Right atrium auricular region (tissue), 2 donors: Measurements from ENCODE around the gene IQSEC2. TPM values are rescaled to one million over a fixed set of nuclear protein-coding genes. Genes with fewer than 3 reads are reported as not detected.
A peak's percentile ranks its signal among the peaks of the same experiment; 100 is the strongest.

Experiments
- DNase-seq: peaks from one replicate; pipeline ENCODE4 v3.0.0-alpha.2; 2019; ENCODE audit warnings: low spot score
- H3K27ac ChIP-seq, 2 donors: fragments of 200-600 bp; sonication (generic); 1 replicate in 1 of 2; 2 replicates in 1 of 2; pipeline ENCODE4 v1.5.1; 2016 to 2019
- H3K27me3 ChIP-seq, 2 donors: fragments of 200-600 bp; sonication (generic); one replicate each; pipeline versions ENCODE4 v1.5.1 to v1.6.0; 2017 to 2019
- H3K36me3 ChIP-seq: fragments of 200-600 bp; sonication (generic); one replicate; pipeline ENCODE4 v1.5.1; 2016
- H3K4me1 ChIP-seq, 2 donors: fragments of 200-600 bp; sonication (generic); one replicate each; pipeline versions ENCODE4 v1.5.1 to v1.6.0; 2017 to 2019
- H3K4me3 ChIP-seq, 2 donors: fragments of 200-600 bp; sonication (generic); 1 replicate in 1 of 2; 2 replicates in 1 of 2; pipeline ENCODE4 v1.5.1; 2017 to 2019; ENCODE audit warnings: mild to moderate bottlenecking in 1 of 2, moderate library complexity in 1 of 2
- H3K9me3 ChIP-seq, 2 donors: fragments of 200-600 bp; sonication (generic); one replicate each; pipeline ENCODE4 v1.5.1; 2019
- total RNA-seq, 2 donors: library from RNA; depleted of rRNA; stranded (reverse); fragments of >200 nt; gene quantifications; one replicate each; pipeline ENCODE4 v1.1.0, GENCODE V29; 2016
- TF ChIP-seq, protein P1 (sequence below), 2 donors: fragments of 200-600 bp; sonication (generic); IDR thresholded peaks; one replicate each; pipeline ENCODE4 v1.5.1; 2019; ENCODE audit warnings: antibody characterized with exemption in 2 of 2

Gene IQSEC2
- total RNA-seq, 2 donors from 2014 or later: 10.7 to 13.4 TPM

DNA sequence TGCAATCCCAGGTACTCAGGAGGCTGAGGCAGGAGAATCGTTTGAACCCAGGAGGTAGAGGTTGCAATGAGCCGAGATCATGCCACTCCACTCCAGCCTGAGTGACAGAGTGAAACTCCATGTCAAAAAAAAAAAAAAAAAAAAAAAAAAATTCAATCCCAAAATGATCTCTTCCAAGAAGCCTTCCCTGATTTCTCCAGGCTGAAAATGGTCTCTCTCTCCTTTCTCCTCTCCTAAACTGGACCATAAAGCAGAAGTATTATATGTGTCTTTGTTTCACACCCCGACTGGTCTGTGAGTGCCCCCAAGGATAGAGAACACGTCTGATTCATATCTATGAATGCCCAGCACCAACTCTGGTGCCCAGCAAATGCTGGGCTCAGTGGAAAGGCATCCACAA is 39.1 kb downstream of the IQSEC2 start:
- DNase-seq: no peak
- H3K4me3 ChIP-seq: no peak overlapping the region
- no peak overlapping the region for H3K27ac ChIP-seq
- H3K9me3 ChIP-seq: no peaks in the 10 kb centered on the region
- no peaks in the 10 kb centered on the region for H3K4me1 ChIP-seq
- TF ChIP-seq, protein P1, sequence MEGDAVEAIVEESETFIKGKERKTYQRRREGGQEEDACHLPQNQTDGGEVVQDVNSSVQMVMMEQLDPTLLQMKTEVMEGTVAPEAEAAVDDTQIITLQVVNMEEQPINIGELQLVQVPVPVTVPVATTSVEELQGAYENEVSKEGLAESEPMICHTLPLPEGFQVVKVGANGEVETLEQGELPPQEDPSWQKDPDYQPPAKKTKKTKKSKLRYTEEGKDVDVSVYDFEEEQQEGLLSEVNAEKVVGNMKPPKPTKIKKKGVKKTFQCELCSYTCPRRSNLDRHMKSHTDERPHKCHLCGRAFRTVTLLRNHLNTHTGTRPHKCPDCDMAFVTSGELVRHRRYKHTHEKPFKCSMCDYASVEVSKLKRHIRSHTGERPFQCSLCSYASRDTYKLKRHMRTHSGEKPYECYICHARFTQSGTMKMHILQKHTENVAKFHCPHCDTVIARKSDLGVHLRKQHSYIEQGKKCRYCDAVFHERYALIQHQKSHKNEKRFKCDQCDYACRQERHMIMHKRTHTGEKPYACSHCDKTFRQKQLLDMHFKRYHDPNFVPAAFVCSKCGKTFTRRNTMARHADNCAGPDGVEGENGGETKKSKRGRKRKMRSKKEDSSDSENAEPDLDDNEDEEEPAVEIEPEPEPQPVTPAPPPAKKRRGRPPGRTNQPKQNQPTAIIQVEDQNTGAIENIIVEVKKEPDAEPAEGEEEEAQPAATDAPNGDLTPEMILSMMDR (IDR thresholded peaks at IDR 0.05): no peak
- H3K36me3 ChIP-seq: no peaks in the 10 kb centered on the region
- no peaks in the 10 kb centered on the region for H3K27me3 ChIP-seq

DNA sequence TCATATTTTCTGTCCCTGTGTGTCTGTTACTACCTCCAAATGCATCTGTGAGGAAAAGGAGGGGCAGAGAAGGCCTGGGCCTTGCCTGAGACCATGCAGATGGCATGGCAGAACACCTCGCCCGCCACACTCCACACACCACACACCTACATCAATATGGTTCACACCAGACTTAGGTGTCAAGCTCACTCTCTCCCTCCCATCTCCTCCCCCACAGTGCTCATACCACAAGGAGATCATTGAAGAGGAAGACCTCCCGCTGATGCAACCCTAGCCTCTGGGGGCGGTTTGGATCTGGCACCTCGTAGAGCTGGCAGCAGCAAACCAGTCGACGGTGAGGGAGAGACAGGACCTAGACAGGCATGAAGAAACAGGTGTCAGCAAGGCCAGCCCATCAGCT is 39.8 kb downstream of the IQSEC2 start:
- Histone ChIP-seq H3K27ac (no peak overlapping the region), H3K4me1 (no peaks in the 10 kb centered on the region), H3K36me3 (no peaks in the 10 kb centered on the region), H3K9me3 (no peaks in the 10 kb centered on the region), H3K4me3 (no peak overlapping the region), H3K27me3 (no peaks in the 10 kb centered on the region)
- no peak for DNase-seq
- TF ChIP-seq, protein P1 (IDR thresholded peaks at IDR 0.05): no peak

DNA sequence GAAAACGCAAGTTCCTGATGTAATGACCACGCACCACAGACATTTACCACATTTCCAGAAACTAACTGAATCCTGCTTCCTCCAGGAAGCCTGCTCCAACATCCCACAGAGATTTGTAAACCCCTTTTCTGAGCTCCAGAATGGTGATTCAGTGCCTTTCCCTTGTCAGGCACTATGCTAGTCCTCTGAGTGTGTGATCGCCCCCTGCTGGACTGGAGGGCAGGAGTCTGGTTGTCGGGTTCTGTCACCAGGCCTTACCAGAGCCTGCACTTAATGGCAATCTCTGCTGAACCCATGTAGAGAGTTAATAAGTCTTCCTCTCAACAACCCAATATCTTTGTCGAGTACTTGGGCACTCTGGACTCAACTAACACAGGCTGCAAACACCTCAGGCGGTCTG is 41.9 kb downstream of the IQSEC2 start:
- Histone ChIP-seq H3K27me3 (no peaks in the 10 kb centered on the region), H3K27ac (no peak overlapping the region), H3K4me1 (no peaks in the 10 kb centered on the region), H3K36me3 (no peaks in the 10 kb centered on the region), H3K9me3 (no peaks in the 10 kb centered on the region), H3K4me3 (no peak overlapping the region)
- TF ChIP-seq, protein P1 (IDR thresholded peaks at IDR 0.05): peak in 1 of 2 donors; percentile 23
- no peak for DNase-seq

DNA sequence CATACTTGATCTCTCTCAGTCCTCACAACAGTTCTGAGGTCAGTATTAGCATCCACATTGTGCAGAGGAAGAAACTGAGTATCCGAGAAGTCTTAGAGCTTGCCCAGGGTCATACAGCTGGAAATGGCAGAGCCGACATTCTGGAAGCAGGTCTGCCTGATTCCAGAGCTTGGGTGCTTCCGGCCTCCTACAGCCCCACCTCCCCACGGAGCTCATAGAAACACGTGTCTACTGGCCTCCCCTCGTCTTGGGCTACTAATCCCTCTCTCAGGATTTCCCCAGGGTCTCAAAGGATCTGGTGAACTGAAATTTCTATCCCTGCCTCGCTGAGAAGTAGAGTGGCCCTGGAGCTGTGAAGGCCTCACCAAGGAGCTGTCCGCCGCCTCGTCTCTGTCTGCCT is 44.3 kb downstream of the IQSEC2 start:
- Histone ChIP-seq H3K27me3 (no peaks in the 10 kb centered on the region), H3K4me3 (no peak overlapping the region), H3K36me3 (no peaks in the 10 kb centered on the region), H3K9me3 (no peaks in the 10 kb centered on the region), H3K4me1 (no peaks in the 10 kb centered on the region), H3K27ac (no peak overlapping the region)
- TF ChIP-seq, protein P1 (IDR thresholded peaks at IDR 0.05): no peak
- no peak for DNase-seq

DNA sequence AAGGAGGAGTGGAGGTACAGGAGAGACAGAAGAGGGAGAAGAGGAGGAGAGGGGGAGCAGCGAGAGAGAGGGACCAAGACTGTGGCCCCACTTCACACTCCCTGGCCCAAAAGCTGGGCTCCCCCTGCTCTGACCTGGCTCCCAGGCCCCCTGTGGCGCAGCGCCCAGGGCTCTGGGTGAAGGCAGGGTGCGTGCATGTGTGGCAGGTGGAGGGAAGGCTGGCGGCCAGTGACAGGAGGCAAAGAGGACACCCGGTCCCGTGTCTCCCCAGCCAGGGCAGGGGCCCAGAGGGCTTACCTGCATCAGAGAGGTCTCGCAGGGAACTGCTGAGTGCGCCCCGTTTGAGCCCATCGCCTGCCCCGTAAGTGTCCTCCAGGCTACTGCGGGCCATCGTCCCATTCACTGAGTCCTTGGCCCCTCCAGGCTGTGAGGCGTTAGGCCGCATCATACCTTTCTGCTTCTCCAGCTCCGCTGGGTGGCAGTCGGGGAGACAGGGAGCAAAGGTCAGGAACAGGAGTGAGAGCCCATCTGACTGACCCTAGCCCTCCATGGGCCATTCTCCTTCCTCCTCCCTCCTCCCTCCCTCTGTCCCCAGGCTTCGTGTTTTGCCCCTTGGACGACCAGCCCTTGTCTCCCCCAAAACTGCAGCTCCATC is 45.2 kb downstream of the IQSEC2 start:
- no peaks in the 10 kb centered on the region for H3K36me3 ChIP-seq
- TF ChIP-seq, protein P1 (IDR thresholded peaks at IDR 0.05): no peak
- no peak overlapping the region for H3K27ac ChIP-seq
- no peaks in the 10 kb centered on the region for H3K27me3 ChIP-seq
- H3K4me1 ChIP-seq: no peaks in the 10 kb centered on the region
- no peak for DNase-seq
- H3K9me3 ChIP-seq: no peaks in the 10 kb centered on the region
- H3K4me3 ChIP-seq: no peak overlapping the region

DNA sequence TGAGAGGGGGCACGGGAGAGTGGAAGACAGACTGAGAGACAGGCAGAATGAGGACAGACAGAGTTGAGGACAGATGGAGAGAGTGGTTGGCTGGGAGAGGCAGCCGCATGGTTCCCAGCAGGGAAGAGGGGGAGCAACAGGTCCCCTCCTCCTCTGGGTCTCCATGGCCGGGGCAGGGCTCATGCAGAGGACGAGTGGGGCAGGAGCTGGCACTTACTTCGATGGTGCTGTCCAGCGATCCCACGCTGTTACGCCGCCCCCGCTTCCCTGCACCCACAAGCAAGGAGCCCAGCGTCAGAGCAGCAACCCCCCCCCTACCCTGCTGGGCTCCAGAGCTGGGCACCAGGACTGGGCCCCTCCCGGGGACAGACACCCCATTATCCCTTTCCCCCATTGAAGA is 45.8 kb downstream of the IQSEC2 start:
- TF ChIP-seq, protein P1 (IDR thresholded peaks at IDR 0.05): no peak
- no peak overlapping the region for H3K4me3 ChIP-seq
- no peaks in the 10 kb centered on the region for H3K27me3 ChIP-seq
- no peaks in the 10 kb centered on the region for H3K4me1 ChIP-seq
- no peaks in the 10 kb centered on the region for H3K9me3 ChIP-seq
- H3K36me3 ChIP-seq: no peaks in the 10 kb centered on the region
- H3K27ac ChIP-seq: no peak overlapping the region
- no peak for DNase-seq
